Nucleus accumbens (tissue), 56 donors: ENCODE results near the gene TVP23C.
"Not testable (repeated sequence)": the region's sequence is repeated elsewhere in the genome, so short reads cannot be mapped to it uniquely, and the experiment has no call there.

Experiments used
- DNase-seq, 56 donors: peaks; one replicate each; lab custom pipeline; 2025; lab: John Stamatoyannopoulos, UW

TVP23C gene

DNA sequence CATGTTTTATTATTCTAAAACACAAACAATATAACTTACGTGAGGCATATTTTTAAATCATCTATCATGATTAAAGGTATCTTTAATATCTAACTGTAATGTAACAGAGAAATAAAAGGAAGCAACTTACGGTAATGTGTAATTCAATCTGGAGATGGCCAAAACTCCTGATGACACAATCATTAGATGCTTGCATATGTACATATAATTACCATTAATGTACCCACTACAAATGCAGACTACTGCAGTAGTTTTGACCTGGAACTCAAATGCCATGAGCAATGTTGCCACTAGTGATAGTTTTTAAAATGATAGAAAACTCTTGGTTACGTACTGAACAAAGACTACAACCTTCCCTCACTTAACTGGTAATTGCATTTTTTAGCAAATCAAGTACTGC lies 30.2 kb downstream of the TVP23C start:
- not testable (repeated sequence) for DNase-seq

DNA sequence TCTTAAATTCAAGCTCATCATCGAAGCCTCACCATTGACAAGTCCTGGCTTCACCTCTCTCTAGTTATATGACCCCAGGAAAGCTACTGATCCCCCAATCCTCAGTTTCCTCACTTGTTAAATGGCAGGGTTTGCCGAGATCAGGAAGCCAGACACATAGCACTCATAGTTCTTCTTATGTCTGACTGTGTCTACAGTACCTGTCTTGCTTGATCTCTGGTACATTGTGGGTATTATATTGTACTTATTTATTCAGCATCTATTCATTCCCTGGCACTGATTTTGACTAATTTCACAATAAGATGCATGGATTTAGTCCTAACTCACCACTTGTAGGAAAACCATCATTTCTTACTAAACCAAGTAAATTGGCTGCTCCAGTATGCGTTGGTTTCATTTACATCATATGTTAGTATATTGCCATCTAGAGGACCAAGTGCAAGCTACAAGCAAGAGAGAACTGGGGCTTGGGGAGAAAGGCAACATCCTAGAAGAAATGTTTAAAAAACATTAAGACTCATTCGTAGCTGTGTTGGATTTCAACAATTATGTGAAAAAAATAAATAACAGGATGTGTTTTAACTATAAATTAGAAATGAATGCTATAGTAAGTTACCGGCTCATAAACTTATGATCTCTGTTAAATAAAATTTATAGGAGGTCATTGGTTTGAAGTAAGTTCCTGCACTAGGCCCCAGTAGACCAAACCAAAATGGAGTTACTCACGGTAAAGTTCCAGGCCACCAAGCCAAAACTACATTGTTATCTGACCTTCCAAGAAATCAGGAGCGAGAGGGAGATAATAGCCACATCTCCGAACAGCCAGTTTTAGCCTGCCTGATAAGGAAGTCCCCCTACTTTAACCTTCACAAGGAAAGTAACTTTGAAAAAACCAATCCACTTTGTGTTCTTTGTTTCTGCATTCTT lies 36.7 kb downstream of the TVP23C start:
- peak in 6 of 56 donors; percentile 3 to 43 (median 14) for DNase-seq

- DNase-seq = not testable (repeated sequence)
Measured at GRCh38 chr17:15524990-15525985, 38.0 kb downstream of the TVP23C start.

- DNase-seq = no peak
Measured at GRCh38 chr17:15516150-15516549, 47.1 kb downstream of the TVP23C start.

DNA sequence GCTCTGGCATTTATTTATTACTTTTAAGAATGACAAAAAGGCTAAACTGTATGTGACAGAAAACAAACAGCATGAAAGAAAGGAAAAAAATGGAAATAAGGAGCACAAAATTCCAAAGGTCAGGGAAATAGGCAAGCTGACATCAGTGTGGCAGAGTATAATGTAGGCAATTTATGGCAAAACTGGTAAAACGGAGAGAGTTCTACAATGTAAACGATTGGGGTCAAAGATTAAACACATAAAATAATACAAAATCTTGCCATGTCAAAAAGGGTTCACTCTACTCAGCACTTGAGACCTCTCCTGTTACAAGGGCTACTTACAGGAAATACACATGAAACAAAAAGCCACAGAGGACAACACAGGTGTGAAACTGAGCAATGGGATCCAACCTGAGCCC lies 48.8 kb downstream of the TVP23C start:
- DNase-seq = no peak

- DNase-seq = peak in 1 of 56 donors; percentile 23
Measured at GRCh38 chr17:15513856-15514459, 49.3 kb downstream of the TVP23C start.

DNA sequence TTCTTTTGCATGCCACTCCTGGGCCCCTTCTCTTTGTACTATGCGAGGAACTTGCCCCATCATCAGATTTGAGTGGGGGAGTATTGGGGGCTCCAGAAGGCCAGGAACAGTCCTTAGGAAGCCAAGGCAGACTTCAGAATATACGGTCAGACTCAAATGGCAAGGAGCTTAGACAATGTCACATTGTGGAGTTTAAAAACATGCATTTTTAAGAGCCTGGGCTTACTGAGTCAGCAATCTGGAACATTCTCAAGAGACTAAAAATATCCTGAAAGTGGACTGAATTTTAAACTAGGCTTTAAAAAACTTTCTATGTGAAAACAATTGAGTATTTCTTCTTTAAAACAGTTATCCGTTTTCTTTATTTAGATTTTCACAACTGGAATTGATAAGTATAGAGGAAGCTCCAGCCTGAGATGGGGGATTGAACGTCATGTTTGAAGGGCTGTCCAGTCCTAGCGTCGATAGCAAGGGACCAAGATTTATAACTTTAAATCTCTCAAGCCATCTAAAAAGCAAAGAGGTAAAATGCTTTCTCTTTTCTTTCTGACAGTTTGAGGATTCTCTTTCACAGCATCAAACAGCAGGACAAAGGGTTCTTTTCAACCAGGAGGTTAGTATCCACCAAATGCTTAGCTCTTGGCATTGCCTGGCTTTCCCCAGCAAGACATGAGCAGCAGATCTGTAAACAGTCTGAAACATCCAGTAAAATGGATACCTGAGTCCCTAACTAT lies 50.1 kb downstream of the TVP23C start:
- peak in 14 of 56 donors; percentile 9 to 55 (median 27) for DNase-seq

DNA sequence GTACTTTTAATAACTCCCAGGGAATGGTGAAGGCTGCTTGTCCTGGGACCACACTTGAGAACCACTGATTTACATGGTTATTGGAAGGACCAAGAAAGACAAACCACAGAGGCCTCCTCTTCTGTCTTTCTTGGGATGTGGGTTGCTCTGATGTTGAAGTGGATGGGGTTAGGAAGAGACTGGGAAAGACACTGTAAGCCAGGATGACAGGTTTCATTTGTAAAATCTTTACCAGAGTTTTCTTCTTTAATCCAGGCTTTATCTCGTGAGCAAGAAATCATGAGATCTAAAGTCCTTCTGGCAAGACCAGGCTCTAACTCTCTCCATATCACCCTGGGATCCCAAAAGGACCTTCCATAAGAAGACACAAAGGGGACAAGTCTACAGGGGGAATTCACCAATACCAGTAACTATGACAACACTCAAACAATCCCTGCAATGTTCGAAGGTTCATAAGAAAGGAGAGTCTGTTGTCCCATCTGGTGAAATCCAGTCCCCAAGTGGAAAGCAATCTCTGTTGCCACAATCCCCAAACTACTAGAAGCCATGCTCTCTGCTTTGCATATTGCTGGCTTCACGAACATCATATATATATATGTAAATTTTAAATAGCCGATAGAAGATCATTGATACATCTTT lies 51.1 kb downstream of the TVP23C start:
- no peak for DNase-seq

DNA sequence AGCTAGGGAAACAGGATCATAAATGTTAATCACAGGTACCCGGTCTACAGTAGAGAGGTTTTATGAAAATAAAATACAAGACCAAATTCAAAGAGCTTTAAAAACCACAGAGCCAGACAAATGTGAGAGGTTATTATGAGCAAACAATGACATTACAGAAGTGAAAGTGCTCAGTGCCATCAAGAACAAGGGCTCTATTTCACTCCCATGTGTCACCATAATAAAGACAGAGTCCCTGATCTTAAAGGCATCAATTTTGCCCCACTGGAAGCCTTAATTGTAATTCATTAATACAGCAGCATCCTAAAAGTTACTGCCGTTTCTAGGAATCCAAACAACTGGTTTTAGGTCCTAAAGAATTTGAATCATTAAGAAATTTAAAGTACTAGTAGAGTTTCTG lies 52.1 kb downstream of the TVP23C start:
- DNase-seq = no peak

- DNase-seq = peak in 1 of 56 donors; percentile 33
Measured at GRCh38 chr17:15510361-15510760, 52.9 kb downstream of the TVP23C start.

DNA sequence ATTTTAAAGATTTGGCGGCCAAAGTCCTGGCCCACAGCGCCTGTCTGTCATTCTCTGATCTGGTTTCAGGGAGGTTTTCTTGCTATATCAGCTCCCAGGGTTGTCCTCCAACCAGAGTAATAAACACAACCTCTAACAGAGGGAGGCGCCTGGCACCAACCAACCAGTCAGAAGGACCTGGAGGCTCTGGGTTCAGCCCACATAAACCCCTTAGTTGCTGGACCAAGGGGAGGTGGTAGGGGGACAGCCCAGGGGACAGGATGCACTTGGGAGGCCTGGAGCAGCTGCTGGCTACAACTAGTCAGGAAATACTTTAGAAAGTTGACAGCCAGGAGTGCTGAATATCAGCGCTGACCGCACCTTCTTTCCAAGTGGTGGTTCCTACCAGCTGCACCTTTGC lies 54.2 kb downstream of the TVP23C start:
- no peak for DNase-seq

GRCh38 chr17:15508466-15508865 lies 54.8 kb downstream of the TVP23C start:
- no peak for DNase-seq

DNA sequence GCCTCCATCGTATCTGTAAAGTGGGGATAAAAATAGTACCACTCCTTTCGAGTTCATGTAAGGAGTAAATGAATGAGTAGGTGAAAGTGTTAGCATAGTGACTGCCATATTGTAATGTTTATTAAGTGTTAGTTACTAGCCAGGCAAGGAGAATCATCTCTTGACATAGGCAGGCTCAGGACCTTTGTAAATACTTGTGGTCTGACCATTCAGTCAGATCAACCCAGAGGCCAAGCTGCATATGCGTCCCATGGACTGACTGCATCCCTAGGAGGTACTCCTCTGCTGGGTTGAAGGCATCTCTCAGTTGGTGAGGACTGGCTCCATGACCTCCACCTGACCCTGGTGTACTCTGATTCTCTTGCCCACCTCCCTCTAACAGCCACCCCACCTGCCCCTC lies 55.4 kb downstream of the TVP23C start:
- no peak for DNase-seq

DNA sequence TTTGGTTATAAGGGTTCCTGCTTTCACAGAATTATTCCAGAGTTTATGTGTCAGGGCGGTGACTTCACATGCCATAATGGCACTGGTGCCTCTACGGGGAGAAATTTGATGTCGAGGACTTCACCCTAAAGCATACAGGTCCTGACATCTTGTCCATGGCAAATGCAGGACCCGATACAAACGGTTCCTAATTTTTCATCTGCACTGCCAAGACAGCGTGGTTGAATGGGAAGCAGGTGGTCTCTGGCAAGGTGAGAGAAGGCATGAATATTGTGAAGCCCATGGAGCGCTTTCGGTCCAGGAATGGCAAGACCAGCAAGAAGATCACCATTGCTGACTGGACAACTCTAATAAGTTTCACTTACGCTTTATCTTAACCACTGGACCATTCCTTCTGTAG lies 56.3 kb downstream of the TVP23C start:
- no peak for DNase-seq

GRCh38 chr17:15505708-15506107 lies 57.6 kb downstream of the TVP23C start:
- not testable (repeated sequence) for DNase-seq

DNA sequence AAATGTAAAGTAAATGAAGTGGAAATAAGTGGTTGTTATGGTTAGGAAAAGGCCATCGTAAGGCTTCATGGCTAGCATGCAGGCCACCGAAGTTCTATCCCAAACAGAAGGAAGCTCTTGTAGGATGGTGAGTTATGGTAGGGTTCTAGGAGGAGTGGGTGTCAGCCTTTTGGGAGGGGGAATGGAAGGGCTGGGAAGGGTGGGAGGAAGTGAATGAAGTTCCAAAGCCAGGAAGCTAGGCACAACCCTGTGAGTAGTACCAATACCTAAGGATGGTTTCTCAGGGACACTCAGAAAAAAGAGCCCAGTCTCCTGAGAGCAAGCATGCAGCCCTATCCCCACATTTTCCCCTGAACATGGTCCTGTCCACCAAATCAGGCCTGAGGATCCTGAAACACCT lies 59.6 kb downstream of the TVP23C start:
- DNase-seq = no peak

DNA sequence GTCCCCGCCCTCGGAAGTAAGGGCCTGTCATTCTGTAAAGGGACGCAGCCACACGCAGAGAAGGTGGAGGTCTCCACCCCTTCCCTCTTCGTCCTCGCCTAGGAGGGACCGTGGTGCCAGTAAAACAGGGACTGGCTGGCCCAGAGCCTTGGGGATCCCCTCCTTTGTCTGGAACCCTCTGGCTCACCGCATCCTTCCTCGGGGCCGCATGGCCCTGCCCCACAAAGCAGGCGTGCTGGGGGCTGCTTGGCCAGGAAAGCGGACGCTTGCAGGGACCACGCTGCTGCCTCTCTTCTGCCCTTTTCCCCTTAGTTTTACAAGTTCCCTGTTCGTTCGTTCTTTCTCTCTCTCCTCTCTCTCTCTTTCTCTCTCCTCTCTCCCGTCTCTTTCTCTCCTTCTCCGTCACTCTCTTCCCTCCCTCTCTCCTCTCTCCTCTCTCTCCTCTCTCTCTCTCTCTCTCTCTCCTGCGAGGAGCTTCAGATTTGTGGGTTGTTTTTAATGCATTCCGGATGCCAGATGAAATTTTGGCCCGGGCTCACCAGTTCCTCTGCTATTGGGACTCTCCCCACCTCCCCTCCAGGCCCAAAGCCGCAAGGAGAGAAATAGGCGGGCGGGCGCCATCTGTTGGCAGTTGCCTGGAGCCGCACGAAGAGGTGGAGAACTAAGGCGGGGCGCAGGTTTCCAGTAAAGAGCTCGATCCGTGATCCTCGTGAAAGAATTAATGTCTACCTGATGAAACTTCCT lies 60.7 kb downstream of the TVP23C start:
- peak in 55 of 56 donors; percentile 11 to 91 (median 74) for DNase-seq

- DNase-seq = no peak
Measured at GRCh38 chr17:15501793-15502192, 61.5 kb downstream of the TVP23C start.

GRCh38 chr17:15501282-15501681 lies 62.0 kb downstream of the TVP23C start:
- no peak for DNase-seq
